ENCODE data around the gene MACROD2. TPM values are rescaled to one million over a fixed set of nuclear protein-coding genes. Genes with fewer than 3 reads are reported as not detected.

The MACROD2 gene
- total and polyA plus RNA-seq, 4 donors, result 0.66 to 10.5 (median 3.3) TPM

DNA sequence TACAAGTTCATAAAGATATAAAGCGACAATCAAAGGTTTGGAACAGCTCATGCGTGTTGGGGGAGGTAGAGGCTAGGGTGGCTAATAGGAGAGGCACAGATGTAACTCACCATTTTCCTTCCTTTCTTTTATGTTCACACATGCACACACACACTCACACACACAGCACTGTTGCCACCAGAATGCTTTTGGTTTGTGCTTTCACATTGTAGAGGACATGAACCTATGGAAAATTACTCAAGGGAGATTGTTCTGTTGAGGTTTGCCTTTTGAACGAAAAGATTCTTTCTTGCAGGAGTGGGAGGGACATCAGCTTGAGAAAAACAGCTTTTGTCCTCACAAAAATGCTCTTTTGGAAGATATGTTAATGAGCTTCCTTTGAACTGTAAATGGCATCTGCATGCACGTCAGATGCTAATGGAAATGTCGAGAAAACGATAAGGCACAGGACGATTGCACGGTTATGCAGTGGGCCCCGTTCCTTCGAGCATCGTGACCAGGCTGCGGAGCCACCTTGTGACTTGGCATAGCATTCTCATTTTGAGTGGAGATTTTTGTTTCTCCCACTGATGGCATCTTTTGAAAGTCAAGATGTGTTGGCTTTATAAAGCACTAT lies 1853.8 kb downstream of the MACROD2 start (continued):
- no peak for TF ChIP-seq FOXA1 (IDR thresholded peaks at IDR 0.05)

DNA sequence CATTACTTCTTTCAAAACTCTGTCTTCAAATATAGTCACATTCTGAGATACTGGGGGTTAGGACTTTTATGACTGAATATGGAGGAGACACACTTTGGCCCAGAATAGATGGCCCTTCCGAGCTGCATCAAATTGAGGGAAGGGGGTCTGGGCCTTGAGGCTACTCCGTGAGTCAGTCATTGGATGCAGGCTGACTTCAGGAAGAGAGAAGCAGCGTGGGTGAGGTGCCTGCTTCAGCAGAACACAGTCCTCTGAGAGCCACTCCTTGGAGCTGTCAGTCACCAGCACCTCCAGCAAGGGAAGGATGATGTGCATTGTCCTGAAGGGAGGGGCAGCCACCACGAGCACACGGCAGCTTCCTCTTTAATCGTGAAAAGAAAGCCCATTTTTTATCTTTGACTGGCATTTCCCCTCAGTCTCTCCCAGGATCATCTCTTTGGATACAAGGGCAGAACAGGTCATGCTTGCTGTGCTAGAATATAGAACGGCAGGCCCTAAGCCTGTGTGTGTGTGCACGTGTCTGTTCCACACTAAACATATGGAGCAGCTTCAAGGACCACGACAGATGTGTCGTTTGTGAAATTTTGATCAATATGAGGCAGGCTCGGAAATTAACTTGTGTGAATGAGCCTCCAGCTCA lies 1856.4 kb downstream of the MACROD2 start:
- no peak for DNase-seq (ENCODE audit: low spot score)
- no peak overlapping the region for H3K9ac ChIP-seq (ENCODE audit: low read depth in 1 of 2, low read length in 2 of 2)
- H3K36me3 ChIP-seq (ENCODE audit: control insufficient read depth in 4 of 4, insufficient read depth in 3 of 4, low read depth in 1 of 4, low read length in 3 of 4), result no peaks in the 10 kb centered on the region
- no peak overlapping the region for H3K4me3 ChIP-seq (ENCODE audit: low read depth in 1 of 3, low read length in 3 of 3)
- H3K27ac ChIP-seq (ENCODE audit: low read depth in 1 of 2, low read length in 2 of 2), result no peak overlapping the region
- H3K27me3 ChIP-seq (ENCODE audit: control insufficient read depth in 4 of 4, insufficient read depth in 4 of 4, low read length in 3 of 4), result no peaks in the 10 kb centered on the region
- H3K9me3 ChIP-seq (ENCODE audit: control insufficient read depth in 4 of 4, low read length in 3 of 4), result no peaks in the 10 kb centered on the region
- no peak for TF ChIP-seq EGR1 (IDR thresholded peaks at IDR 0.05; ENCODE audit: low read depth in 2 of 2)
- TF ChIP-seq SP1 (IDR thresholded peaks at IDR 0.05), result no peak
- no peak for TF ChIP-seq GABPA (IDR thresholded peaks at IDR 0.05 in 1 of 2, conservative IDR thresholded peaks at IDR 0.05 in 1 of 2)
- no peak for TF ChIP-seq HNF4G (IDR thresholded peaks at IDR 0.05)
- no peak for TF ChIP-seq YY1 (IDR thresholded peaks at IDR 0.05)
- no peak for TF ChIP-seq JUND (IDR thresholded peaks at IDR 0.05)
- no peak for TF ChIP-seq ZBTB33 (IDR thresholded peaks at IDR 0.05)
- H3K4me1 ChIP-seq (ENCODE audit: control insufficient read depth in 4 of 4, insufficient read depth in 4 of 4, low read length in 3 of 4), result no peaks in the 10 kb centered on the region
- WGBS, result 82% methylated on average over 11 of the region's 11 CpGs

- no peaks in the 10 kb centered on the region for H3K9me3 ChIP-seq (ENCODE audit: control insufficient read depth in 4 of 4, low read length in 3 of 4)
- no peak overlapping the region for H3K27ac ChIP-seq (ENCODE audit: low read depth in 1 of 2, low read length in 2 of 2)
- H3K27me3 ChIP-seq (ENCODE audit: control insufficient read depth in 4 of 4, insufficient read depth in 4 of 4, low read length in 3 of 4), result no peaks in the 10 kb centered on the region
- DNase-seq (ENCODE audit: low spot score), result no peak
- no peak overlapping the region for H3K9ac ChIP-seq (ENCODE audit: low read depth in 1 of 2, low read length in 2 of 2)
- no peaks in the 10 kb centered on the region for H3K36me3 ChIP-seq (ENCODE audit: control insufficient read depth in 4 of 4, insufficient read depth in 3 of 4, low read depth in 1 of 4, low read length in 3 of 4)
- no peaks in the 10 kb centered on the region for H3K4me1 ChIP-seq (ENCODE audit: control insufficient read depth in 4 of 4, insufficient read depth in 4 of 4, low read length in 3 of 4)
- TF ChIP-seq NR2F2 (IDR thresholded peaks at IDR 0.05) (no peak), SP1 (IDR thresholded peaks at IDR 0.05) (no peak), FOXA1 (IDR thresholded peaks at IDR 0.05) (no peak), ATF3 (IDR thresholded peaks at IDR 0.05) (no peak), RAD21 (IDR thresholded peaks at IDR 0.05) (no peak), GABPA (IDR thresholded peaks at IDR 0.05 in 1 of 2, conservative IDR thresholded peaks at IDR 0.05 in 1 of 2) (no peak), RXRA (IDR thresholded peaks at IDR 0.05) (no peak), HNF4A (conservative IDR thresholded peaks at IDR 0.05) (no peak)
- TF ChIP-seq, protein P1, sequence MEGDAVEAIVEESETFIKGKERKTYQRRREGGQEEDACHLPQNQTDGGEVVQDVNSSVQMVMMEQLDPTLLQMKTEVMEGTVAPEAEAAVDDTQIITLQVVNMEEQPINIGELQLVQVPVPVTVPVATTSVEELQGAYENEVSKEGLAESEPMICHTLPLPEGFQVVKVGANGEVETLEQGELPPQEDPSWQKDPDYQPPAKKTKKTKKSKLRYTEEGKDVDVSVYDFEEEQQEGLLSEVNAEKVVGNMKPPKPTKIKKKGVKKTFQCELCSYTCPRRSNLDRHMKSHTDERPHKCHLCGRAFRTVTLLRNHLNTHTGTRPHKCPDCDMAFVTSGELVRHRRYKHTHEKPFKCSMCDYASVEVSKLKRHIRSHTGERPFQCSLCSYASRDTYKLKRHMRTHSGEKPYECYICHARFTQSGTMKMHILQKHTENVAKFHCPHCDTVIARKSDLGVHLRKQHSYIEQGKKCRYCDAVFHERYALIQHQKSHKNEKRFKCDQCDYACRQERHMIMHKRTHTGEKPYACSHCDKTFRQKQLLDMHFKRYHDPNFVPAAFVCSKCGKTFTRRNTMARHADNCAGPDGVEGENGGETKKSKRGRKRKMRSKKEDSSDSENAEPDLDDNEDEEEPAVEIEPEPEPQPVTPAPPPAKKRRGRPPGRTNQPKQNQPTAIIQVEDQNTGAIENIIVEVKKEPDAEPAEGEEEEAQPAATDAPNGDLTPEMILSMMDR (IDR thresholded peaks at IDR 0.05; ENCODE audit: low read depth, low read length, missing input control), result no peak
- TF ChIP-seq, protein P2, sequence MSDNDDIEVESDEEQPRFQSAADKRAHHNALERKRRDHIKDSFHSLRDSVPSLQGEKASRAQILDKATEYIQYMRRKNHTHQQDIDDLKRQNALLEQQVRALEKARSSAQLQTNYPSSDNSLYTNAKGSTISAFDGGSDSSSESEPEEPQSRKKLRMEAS (IDR thresholded peaks at IDR 0.05), result no peak
- H3K4me3 ChIP-seq (ENCODE audit: low read depth in 1 of 3, low read length in 3 of 3), result no peak overlapping the region
- 83% methylated on average over 2 of the region's 2 CpGs for WGBS
These were observed 1859.6 kb downstream of the MACROD2 start for GRCh38 chr20:15854911-15855310.

Data from liver (tissue), 9 donors.